Astrocyte of the cerebellum (primary cell): ENCODE results near the gene CTBP1.

Experiments used
- DNase-seq: peaks from one replicate; pipeline ENCODE4 v3.0.0-alpha.2; 2011; ENCODE audit warnings: low read depth
- H3K4me3 ChIP-seq: 2 replicates; pipeline ENCODE4 v1.5.1; 2011; ENCODE audit warnings: mild to moderate bottlenecking, low read depth, low read length, moderate library complexity
- in situ Hi-C: cut with HindIII; loops from 2 replicates; pipeline ENCODE4 v1.10.0; 2017; ENCODE audit warnings: low sequenced_read_pairs
- TF ChIP-seq, protein P1 (sequence below): IDR thresholded peaks from 2 replicates; pipeline ENCODE4 v1.5.1; 2012; ENCODE audit warnings: low read length, low read depth, moderate library complexity, mild to moderate bottlenecking; ENCODE audit errors: missing control alignments

The CTBP1 gene

DNA sequence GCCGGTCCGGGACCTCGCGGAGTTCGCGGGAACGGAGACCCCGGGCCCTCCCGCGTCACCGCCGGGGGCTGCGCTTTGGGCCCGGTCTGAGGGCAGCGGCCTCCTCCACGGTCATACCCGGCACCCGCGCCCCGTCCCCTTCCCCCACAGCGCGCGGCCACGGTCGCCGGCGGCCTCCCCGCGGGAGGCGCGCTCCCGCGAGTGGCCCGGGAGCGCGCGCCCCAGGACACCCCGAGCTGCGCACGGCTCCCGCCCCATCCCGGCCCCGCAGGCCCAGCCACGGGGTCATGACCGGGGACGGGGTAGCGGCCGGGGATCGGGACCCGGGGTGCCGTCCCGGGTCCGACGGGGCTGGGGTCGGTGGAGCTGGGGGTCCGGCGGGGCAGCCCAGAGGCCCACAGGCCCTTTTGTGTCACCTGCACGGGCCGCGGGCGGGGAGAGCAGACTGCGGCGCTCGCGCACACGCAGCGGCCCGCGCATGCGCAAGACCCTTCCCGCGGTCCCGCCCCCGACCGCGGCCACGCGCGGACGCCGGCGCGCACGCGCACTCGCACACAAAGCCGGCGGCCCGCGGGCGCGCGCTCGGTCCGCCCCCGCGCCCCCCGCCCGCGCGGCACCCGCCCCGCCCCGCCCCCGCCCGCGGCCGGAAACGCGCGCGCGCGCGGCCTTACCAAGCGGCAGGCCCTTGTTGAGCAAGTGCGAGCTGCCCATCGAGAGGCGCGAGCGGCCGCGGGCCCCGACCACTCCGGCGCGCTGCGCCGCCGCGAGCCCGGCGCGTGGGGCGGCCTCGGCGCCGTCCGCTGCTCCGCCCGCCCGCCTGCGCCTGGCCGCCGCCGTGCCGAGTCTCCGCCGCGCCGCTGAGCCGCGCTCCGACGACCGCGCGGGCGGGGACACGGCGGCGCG lies at the start of gene CTBP1:
TSS of gene CTBP1 (minus strand) at position 886 of the 903 bp plus-strand sequence. CDS start 7,799 bp downstream, outside the sequence.
- in situ Hi-C loops, result no loop called here
- TF ChIP-seq, protein P1, sequence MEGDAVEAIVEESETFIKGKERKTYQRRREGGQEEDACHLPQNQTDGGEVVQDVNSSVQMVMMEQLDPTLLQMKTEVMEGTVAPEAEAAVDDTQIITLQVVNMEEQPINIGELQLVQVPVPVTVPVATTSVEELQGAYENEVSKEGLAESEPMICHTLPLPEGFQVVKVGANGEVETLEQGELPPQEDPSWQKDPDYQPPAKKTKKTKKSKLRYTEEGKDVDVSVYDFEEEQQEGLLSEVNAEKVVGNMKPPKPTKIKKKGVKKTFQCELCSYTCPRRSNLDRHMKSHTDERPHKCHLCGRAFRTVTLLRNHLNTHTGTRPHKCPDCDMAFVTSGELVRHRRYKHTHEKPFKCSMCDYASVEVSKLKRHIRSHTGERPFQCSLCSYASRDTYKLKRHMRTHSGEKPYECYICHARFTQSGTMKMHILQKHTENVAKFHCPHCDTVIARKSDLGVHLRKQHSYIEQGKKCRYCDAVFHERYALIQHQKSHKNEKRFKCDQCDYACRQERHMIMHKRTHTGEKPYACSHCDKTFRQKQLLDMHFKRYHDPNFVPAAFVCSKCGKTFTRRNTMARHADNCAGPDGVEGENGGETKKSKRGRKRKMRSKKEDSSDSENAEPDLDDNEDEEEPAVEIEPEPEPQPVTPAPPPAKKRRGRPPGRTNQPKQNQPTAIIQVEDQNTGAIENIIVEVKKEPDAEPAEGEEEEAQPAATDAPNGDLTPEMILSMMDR, result no peak
- peak within 1 kb of the TSS; percentile 79 for H3K4me3 ChIP-seq
- peak; percentile 29 for DNase-seq

DNA sequence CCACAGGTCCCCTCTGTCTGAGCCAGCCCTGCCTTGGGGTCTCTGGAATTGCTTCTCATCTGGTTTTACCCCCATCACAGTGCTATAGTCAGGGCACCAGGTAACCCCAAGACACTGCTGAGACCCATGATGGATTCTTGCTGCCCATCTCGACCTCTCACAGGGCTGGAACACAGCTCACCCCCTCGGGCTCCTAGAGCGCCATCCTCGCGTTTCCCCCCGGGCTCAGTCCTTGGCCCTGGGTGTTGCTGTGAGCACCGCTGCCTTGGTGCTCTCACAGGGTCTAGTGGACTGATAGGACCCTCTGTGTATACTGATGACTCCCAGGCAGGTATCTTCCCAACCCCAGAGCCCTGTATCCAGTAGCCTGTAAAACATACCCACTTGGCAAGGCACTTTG lies 49.5 kb upstream of the CTBP1 start:
- DNase-seq, result no peak

DNA sequence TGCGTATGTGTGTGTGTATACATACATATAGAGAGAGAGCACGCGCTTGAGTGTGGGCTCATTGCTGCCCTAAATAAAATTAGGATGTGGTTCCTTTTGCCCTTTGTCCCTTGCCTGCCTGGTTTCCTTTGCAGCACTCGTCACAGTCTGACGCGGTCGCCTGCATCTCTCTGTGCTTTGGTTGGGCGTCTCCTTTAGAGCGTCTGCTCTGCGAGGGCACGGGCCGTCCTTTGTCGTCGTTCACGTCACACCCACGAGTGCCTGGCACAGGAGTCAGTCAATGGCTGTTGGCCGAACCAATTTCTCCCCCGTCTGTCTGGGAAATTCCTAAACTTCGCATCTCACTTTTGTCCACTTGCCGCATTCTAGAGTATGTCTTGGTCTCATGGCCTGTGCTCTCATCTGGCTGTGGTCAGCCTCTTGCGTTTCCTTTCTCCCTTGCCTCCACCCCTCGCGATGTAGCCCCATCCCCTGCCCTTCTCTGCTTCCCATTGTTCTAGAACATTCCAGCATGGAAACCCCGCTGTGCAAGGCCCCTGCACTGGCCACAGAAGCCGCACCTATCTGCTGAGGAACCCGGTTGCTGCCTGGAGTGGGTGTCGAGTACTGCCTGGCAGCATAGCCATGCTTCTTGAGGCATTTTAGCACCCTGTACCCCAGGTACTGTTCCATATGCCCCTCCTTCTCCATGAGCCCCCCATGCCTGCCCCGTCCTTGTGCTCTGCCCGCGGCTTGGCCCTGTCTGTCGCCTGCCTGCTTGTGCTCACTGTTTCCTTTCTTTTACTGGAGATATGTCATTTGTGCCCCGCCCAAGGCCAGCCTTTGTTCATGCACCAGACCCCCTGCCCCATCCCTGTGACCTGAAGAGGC lies 48.8 kb upstream of the CTBP1 start:
- no peak for DNase-seq
- in situ Hi-C loops, result no loop called here
- TF ChIP-seq, protein P1, result no peak
- H3K4me3 ChIP-seq, result no peak overlapping the region

More for the DNA sequence above, 49.5 kb upstream of the CTBP1 start:
- TF ChIP-seq, protein P1, result no peak
- H3K4me3 ChIP-seq, result no peak overlapping the region
- in situ Hi-C loops, result no loop called here

DNA sequence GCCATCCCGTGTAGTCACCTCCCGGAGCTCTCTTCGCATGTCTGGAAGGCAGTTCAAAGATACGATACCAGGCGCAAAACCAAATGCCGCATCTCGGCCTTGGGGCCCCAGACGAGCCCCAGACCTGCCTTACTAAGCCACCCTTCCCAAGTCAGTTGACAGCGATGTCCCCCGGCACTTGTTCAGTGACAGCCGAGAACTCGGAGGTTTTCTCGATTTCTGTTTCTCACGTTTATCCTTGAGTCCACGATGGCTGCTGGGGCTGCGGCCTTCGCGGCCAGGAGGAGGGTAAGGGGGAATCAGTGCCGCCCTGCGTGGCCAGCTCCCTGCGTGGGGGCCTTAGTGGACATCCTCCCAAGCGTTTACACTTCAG lies 48.1 kb upstream of the CTBP1 start:
- in situ Hi-C loops, result no loop called here
- TF ChIP-seq, protein P1, result no peak
- H3K4me3 ChIP-seq, result no peak overlapping the region
- no peak for DNase-seq

DNA sequence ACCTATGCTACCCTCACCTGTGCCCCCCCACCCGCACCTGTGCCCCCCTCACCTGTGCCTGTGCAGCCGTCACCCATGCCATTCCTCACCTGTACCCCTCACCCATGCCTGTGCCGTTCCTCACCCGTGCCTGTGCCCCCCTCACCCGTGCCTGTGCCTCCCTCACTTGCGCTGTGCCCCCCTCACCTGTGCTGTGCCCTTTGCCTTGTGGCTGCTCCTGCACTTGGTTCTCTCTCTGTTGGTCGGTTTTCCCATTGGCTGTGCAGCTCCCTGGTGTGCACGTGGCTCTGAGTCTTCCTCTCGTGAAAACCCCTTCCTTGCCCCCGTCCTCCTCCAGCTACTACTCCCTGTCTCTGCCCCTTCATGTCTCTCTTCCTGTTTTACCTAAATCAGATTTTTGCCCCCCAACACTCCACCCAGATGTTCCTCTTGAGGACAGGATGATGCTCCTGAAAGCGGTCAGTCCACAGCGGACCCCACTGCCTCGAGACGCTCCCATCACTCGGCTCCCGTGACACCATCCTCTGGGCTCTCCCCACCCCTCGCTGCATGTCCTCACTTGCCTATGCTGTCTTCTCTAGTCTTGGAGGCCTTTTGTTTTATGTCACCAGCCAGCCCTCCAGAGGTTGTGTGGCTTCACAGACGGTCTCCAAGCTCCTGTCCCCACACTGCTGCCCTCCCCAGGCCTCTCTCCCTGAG lies 47.5 kb upstream of the CTBP1 start:
- H3K4me3 ChIP-seq, result no peak overlapping the region
- no peak for DNase-seq
- TF ChIP-seq, protein P1, result no peak
- in situ Hi-C loops, result no loop called here
